ENCODE results near the gene EPHB2. TPM values are rescaled to one million over a fixed set of nuclear protein-coding genes. Genes with fewer than 3 reads are reported as not detected.

The EPHB2 gene
- total RNA-seq, 2 experiments from 2014 or later: 0.08 TPM; not detected in 1

DNA sequence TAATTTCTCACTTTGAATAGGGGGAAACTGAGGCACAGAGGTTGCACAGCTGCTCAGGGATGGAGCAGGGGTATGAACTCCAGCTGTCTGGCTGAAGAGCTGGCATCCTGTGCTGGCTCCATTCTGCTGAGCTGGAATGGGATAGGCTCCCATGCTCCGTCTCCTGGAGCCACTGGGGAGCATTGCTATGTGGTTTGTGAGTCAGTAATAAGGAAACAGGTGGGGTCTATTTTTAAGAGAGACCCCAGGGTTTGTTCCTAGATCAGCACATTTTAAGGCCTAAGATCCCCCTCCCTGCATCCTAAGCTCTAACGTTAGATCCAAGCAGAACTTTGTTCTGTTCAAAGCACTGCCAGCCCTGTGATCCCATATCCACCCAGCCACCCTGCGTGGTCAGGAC is 189.8 kb downstream of the EPHB2 start:
- Histone ChIP-seq H3K27me3 (ENCODE audit: control insufficient read depth in 1 of 2, insufficient read depth in 2 of 2, low read length in 2 of 2) (peaks cover 0 to 8% of the 10 kb centered on the region in 2 experiments), H3K4me1 (ENCODE audit: insufficient read depth, low read length) (no peaks in the 10 kb centered on the region), H3K4me3 (ENCODE audit: low read length) (no peak overlapping the region), H3K9me3 (ENCODE audit: control insufficient read depth in 1 of 2, insufficient read depth in 1 of 2, low read length in 2 of 2) (no peaks in the 10 kb centered on the region), H3K36me3 (ENCODE audit: insufficient read depth, low read length) (no peaks in the 10 kb centered on the region), H3K27ac (ENCODE audit: low read depth in 1 of 2, low read length in 2 of 2) (no peak overlapping the region)
- ChIA-PET POLR2A (no interaction called here), CTCF (no interaction called here)
- Mint-ChIP-seq H3K9me3 (no peaks in the 10 kb centered on the region), H3K4me3 (no peak overlapping the region), H3K27ac (no peak overlapping the region), H3K4me1 (ENCODE audit: low read depth) (no peaks in the 10 kb centered on the region), H3K27me3 (peaks cover 39% of the 10 kb centered on the region), H3K36me3 (ENCODE audit: low read depth) (no peaks in the 10 kb centered on the region)
- TF ChIP-seq, protein P1, sequence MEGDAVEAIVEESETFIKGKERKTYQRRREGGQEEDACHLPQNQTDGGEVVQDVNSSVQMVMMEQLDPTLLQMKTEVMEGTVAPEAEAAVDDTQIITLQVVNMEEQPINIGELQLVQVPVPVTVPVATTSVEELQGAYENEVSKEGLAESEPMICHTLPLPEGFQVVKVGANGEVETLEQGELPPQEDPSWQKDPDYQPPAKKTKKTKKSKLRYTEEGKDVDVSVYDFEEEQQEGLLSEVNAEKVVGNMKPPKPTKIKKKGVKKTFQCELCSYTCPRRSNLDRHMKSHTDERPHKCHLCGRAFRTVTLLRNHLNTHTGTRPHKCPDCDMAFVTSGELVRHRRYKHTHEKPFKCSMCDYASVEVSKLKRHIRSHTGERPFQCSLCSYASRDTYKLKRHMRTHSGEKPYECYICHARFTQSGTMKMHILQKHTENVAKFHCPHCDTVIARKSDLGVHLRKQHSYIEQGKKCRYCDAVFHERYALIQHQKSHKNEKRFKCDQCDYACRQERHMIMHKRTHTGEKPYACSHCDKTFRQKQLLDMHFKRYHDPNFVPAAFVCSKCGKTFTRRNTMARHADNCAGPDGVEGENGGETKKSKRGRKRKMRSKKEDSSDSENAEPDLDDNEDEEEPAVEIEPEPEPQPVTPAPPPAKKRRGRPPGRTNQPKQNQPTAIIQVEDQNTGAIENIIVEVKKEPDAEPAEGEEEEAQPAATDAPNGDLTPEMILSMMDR (IDR thresholded peaks at IDR 0.05): no peak
- ATAC-seq (ENCODE audit: poor library complexity): no peak
- intact Hi-C loops (cut with DNase I, micrococcal nuclease): no loop called here
- DNase-seq: no peak

DNA sequence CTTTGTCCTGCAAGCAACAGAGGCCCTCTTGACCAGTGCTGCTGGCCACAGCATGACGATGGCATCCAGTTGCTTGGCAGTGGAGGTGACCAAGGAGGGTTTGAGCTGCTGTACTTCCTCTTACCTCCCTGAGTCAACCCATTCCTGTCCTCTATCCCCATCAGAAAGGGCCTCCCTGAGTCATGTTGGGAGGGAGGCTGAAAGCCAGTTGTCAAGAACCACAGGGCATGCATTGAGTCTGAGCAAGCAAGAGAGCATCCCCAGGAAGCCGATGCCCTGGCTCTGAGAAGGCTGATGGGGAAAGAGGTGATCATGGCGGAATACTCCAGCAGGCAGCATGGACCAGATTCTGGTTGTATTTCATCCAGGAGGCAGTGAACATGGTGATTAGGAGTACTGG is 192.5 kb downstream of the EPHB2 start:
- Mint-ChIP-seq H3K27me3 (peaks cover 21% of the 10 kb centered on the region), H3K4me1 (ENCODE audit: low read depth) (no peaks in the 10 kb centered on the region), H3K9me3 (no peaks in the 10 kb centered on the region), H3K4me3 (no peak overlapping the region), H3K36me3 (ENCODE audit: low read depth) (no peaks in the 10 kb centered on the region), H3K27ac (no peak overlapping the region)
- no peak overlapping the region for H3K4me3 ChIP-seq (ENCODE audit: low read length)
- TF ChIP-seq, protein P1 (IDR thresholded peaks at IDR 0.05): no peak
- ChIA-PET CTCF (no interaction called here), POLR2A (no interaction called here)
- H3K27me3 ChIP-seq (ENCODE audit: control insufficient read depth in 1 of 2, insufficient read depth in 2 of 2, low read length in 2 of 2): peaks cover 0 to 6% of the 10 kb centered on the region in 2 experiments
- ATAC-seq (ENCODE audit: poor library complexity) (no peak), DNase-seq (no peak)
- intact Hi-C loops (cut with DNase I, micrococcal nuclease): no loop called here
- H3K27ac ChIP-seq (ENCODE audit: low read depth in 1 of 2, low read length in 2 of 2): no peak overlapping the region
- no peaks in the 10 kb centered on the region for H3K36me3 ChIP-seq (ENCODE audit: insufficient read depth, low read length)
- H3K9me3 ChIP-seq (ENCODE audit: control insufficient read depth in 1 of 2, insufficient read depth in 1 of 2, low read length in 2 of 2): no peaks in the 10 kb centered on the region
- H3K4me1 ChIP-seq (ENCODE audit: insufficient read depth, low read length): no peaks in the 10 kb centered on the region

DNA sequence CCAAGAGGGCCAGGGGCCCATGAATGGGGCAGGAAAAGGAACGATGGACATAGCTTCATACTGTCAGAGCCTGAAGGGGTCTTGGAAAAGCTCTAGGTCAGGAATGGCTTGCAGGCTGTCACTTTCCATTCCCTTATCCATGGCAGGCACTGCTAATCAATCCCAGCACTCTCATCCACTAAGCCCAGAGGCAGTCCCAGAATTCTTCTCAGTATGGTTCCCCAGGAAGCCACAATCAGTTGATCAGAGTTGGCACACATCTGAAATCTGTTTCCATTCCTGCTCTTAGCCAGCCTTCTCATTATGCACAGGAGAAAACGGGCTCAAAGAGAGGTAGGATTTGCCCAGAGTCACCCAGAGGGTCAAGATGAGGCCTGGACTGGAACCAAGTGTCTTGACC is 196.3 kb downstream of the EPHB2 start:
- no peaks in the 10 kb centered on the region for H3K4me1 Mint-ChIP-seq (ENCODE audit: low read depth)
- no peak overlapping the region for H3K4me3 ChIP-seq (ENCODE audit: low read length)
- intact Hi-C loops (cut with DNase I, micrococcal nuclease): no loop called here
- H3K4me1 ChIP-seq (ENCODE audit: insufficient read depth, low read length): no peaks in the 10 kb centered on the region
- TF ChIP-seq, protein P1 (IDR thresholded peaks at IDR 0.05): no peak
- ChIA-PET POLR2A (no interaction called here), CTCF (no interaction called here)
- no peak for ATAC-seq (ENCODE audit: poor library complexity)
- H3K27ac ChIP-seq (ENCODE audit: low read depth in 1 of 2, low read length in 2 of 2): no peak overlapping the region
- H3K27ac Mint-ChIP-seq: no peak overlapping the region
- no peaks in the 10 kb centered on the region for H3K36me3 ChIP-seq (ENCODE audit: insufficient read depth, low read length)
- H3K27me3 ChIP-seq (ENCODE audit: control insufficient read depth in 1 of 2, insufficient read depth in 2 of 2, low read length in 2 of 2): peaks cover 0 to 4% of the 10 kb centered on the region in 2 experiments
- H3K27me3 Mint-ChIP-seq: no peaks in the 10 kb centered on the region
- H3K9me3 ChIP-seq (ENCODE audit: control insufficient read depth in 1 of 2, insufficient read depth in 1 of 2, low read length in 2 of 2): no peaks in the 10 kb centered on the region
- no peaks in the 10 kb centered on the region for H3K9me3 Mint-ChIP-seq
- no peak for DNase-seq
- H3K4me3 Mint-ChIP-seq: no peak overlapping the region
- H3K36me3 Mint-ChIP-seq (ENCODE audit: low read depth): no peaks in the 10 kb centered on the region
